Measurements from ENCODE around the gene ATRNL1.

DNA sequence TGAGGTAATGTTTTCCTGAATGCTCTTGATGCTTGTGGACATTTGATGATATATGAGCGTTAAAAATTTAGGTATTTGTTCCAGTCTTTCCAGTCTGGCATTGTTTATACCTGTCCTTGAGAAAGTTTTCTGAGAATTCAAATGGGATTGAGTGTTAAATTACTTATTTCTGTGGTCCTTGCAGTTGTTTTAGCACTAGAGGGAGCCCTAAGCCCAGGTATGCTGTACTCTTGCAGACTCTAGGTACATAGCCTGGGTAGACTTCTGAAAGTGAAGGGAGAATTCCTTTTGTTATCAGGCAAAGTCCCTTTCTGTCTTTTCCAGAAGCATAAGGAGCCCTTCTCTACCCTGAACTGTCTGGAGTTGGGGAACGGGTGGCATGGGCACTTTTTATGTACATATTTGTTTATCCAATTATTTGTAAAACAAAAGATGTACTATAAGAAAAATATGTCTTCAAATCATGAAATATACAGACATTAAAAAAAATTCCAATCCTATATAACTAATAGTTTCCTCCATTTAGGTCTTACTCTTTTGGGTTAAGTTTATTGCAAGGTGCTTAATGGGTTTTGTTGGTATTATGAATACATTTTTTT, 262.1 kb downstream of the ATRNL1 start:
- TF ChIP-seq, protein P1, sequence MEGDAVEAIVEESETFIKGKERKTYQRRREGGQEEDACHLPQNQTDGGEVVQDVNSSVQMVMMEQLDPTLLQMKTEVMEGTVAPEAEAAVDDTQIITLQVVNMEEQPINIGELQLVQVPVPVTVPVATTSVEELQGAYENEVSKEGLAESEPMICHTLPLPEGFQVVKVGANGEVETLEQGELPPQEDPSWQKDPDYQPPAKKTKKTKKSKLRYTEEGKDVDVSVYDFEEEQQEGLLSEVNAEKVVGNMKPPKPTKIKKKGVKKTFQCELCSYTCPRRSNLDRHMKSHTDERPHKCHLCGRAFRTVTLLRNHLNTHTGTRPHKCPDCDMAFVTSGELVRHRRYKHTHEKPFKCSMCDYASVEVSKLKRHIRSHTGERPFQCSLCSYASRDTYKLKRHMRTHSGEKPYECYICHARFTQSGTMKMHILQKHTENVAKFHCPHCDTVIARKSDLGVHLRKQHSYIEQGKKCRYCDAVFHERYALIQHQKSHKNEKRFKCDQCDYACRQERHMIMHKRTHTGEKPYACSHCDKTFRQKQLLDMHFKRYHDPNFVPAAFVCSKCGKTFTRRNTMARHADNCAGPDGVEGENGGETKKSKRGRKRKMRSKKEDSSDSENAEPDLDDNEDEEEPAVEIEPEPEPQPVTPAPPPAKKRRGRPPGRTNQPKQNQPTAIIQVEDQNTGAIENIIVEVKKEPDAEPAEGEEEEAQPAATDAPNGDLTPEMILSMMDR (IDR thresholded peaks at IDR 0.05; ENCODE audit: poor library complexity) = peak; percentile 82
- TF ChIP-seq EZH2 (IDR thresholded peaks at IDR 0.05; ENCODE audit: borderline replicate concordance) = no peak
- no peak for TF ChIP-seq EZH2phosphoT487 (IDR thresholded peaks at IDR 0.05; ENCODE audit: low read depth, severe bottlenecking, unreplicated experiment)

All from hepatocyte (in vitro differentiated cells).